BLaER1 (cell line): Measurements from ENCODE around the gene PEF1.
A peak's percentile ranks its signal among the peaks of the same experiment; 100 is the strongest.
"Not testable (repeated sequence)": the region's sequence is repeated elsewhere in the genome, so short reads cannot be mapped to it uniquely, and the experiment has no call there.

Source experiments
- H3K27ac ChIP-seq: shearing (Covaris generic); formaldehyde crosslinking; 2 replicates; pipeline ENCODE4 v1.8.1; 2022
- H3K27me3 ChIP-seq: shearing (Covaris generic); formaldehyde crosslinking; 2 replicates; pipeline ENCODE4 v1.8.1; 2022
- H3K36me3 ChIP-seq: shearing (Covaris generic); formaldehyde crosslinking; 2 replicates; pipeline ENCODE4 v1.8.1; 2022
- H3K4me1 ChIP-seq: shearing (Covaris generic); formaldehyde crosslinking; 2 replicates; pipeline ENCODE4 v1.8.1; 2022
- H3K4me2 ChIP-seq: shearing (Covaris generic); formaldehyde crosslinking; 2 replicates; pipeline ENCODE4 v1.8.1; 2022
- H3K4me3 ChIP-seq: shearing (Covaris generic); formaldehyde crosslinking; 2 replicates; pipeline ENCODE4 v1.8.1; 2022
- H3K9ac ChIP-seq: shearing (Covaris generic); formaldehyde crosslinking; 2 replicates; pipeline ENCODE4 v1.8.1; 2022
- H3K9me3 ChIP-seq: shearing (Covaris generic); formaldehyde crosslinking; 2 replicates; pipeline ENCODE4 v1.8.1; 2022
- H4K20me1 ChIP-seq: shearing (Covaris generic); formaldehyde crosslinking; 2 replicates; pipeline ENCODE4 v1.8.1; 2022
- Cebpa-rat ChIP-seq: shearing (Covaris generic); IDR thresholded peaks from 2 replicates; pipeline ENCODE4 v1.8.1; 2022

Gene PEF1

DNA sequence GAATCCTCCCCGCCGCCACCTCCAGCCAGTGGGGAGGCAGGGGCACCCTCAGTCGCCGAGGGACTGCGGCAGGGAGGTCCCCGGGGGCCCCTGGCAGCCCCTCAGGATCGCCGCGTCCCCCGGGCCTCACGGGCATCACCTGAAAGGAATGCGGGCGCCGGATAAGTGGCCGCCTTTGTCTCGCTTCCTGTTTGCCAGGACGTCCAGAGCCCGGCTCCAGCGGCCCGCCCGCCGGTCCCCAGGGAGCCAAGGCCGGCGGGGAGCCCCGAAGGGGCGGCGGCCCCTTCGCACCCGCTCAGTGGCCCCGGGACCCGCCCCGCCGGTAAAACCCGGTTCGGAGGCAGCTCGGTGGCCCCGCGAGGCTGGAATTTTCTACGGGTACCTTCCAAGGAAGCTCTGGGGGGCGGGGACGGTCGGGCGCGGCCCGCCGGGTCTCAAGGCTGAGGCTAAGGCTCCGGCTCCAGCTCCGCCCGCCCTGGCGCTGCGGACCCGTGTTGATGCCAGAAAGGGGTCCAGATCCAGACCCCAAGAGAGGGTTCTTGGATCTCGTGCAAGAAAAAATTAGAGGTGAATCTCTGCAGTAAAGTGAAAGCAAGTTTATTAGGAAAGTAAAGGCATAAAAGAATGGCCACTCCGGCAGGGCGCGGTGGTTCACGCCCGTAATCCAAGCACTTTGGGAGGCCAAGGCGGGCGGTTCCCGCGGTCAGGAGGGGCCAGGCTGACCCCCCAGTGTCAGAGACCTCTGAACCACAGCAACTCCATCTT lies 55.7 kb downstream of the PEF1 start:
- H3K9ac ChIP-seq, result no peak overlapping the region
- H3K27ac ChIP-seq, result peak overlapping the region; percentile 37; the same call in 1 of the 2 replicates
- H3K27me3 ChIP-seq, result peaks cover 27% of the 10 kb centered on the region
- H4K20me1 ChIP-seq, result no peaks in the 10 kb centered on the region
- H3K4me1 ChIP-seq, result peaks cover 82% of the 10 kb centered on the region
- H3K36me3 ChIP-seq, result peaks cover 11% of the 10 kb centered on the region; the same call in 1 of the 2 replicates
- TF ChIP-seq Cebpa-rat, result no peak
- no peaks in the 10 kb centered on the region for H3K9me3 ChIP-seq
- peak overlapping the region; percentile 85 for H3K4me2 ChIP-seq
- 0 out of 2 replicates have a peak overlapping the region, but pooled peaks have one; percentile 38 for H3K4me3 ChIP-seq

GRCh38 chr1:31587720-31588423 lies 56.8 kb downstream of the PEF1 start:
- Histone ChIP-seq H3K4me2 (peak overlapping the region; percentile 85), H3K9me3 (no peaks in the 10 kb centered on the region), H3K4me3 (no peak overlapping the region), H3K27me3 (peaks cover 27% of the 10 kb centered on the region), H3K4me1 (peaks cover 82% of the 10 kb centered on the region), H3K27ac (0 out of 2 replicates have a peak overlapping the region, but pooled peaks have one; percentile 37), H4K20me1 (no peaks in the 10 kb centered on the region), H3K9ac (no peak overlapping the region), H3K36me3 (peaks cover 11% of the 10 kb centered on the region; the same call in 1 of the 2 replicates)
- no peak for TF ChIP-seq Cebpa-rat

GRCh38 chr1:31587328-31587699 lies 57.4 kb downstream of the PEF1 start:
- H3K4me3 ChIP-seq, H4K20me1 ChIP-seq, H3K9ac ChIP-seq, H3K9me3 ChIP-seq, H3K27ac ChIP-seq: not testable (repeated sequence)
- Histone ChIP-seq H3K4me2 (peak overlapping the region; percentile 85), H3K27me3 (peaks cover 27% of the 10 kb centered on the region), H3K36me3 (peaks cover 11% of the 10 kb centered on the region; the same call in 1 of the 2 replicates), H3K4me1 (peaks cover 82% of the 10 kb centered on the region)

GRCh38 chr1:31586376-31587327 lies 58.0 kb downstream of the PEF1 start:
- Histone ChIP-seq H3K27ac (0 out of 2 replicates have a peak overlapping the region, but pooled peaks have one; percentile 87), H3K9ac (no peak overlapping the region), H3K4me2 (peak overlapping the region; percentile 96), H3K9me3 (no peaks in the 10 kb centered on the region), H3K4me1 (peaks cover 82% of the 10 kb centered on the region), H3K36me3 (peaks cover 11% of the 10 kb centered on the region; the same call in 1 of the 2 replicates), H3K27me3 (peaks cover 27% of the 10 kb centered on the region), H4K20me1 (no peaks in the 10 kb centered on the region), H3K4me3 (no peak overlapping the region)
- no peak for TF ChIP-seq Cebpa-rat

DNA sequence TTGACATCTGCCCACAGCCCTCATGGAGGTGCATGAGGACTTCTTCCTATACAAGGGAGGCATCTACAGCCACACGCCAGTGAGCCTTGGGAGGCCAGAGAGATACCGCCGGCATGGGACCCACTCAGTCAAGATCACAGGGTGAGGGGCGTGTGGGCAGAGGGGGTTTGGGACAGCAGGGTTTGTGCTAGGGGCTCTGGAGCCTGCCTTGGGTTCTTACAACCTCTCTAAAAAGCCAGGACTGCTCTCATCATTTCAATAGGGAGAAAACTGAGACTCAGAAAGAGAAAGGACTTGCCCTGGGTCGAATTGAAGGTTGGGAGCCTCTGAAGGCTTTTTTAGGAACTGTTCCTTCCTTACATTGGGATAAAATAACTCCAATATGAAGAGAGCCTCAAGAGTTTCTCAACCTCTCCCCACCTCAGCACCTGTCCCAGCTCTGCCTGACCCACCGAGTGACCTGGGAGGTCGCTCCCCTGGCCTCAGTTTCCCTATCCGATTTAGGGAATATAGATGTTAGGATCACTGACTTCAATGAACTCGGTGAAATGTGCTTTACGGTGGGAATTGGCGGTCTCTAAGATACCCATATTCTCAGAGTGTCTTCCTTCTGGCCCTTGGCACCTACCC lies 58.8 kb downstream of the PEF1 start:
- Histone ChIP-seq H3K4me2 (peak overlapping the region; percentile 96), H3K4me3 (no peak overlapping the region), H3K27me3 (peaks cover 27% of the 10 kb centered on the region), H4K20me1 (no peaks in the 10 kb centered on the region), H3K9ac (peak overlapping the region; percentile 35), H3K9me3 (no peaks in the 10 kb centered on the region), H3K36me3 (peaks cover 11% of the 10 kb centered on the region; the same call in 1 of the 2 replicates), H3K27ac (peak overlapping the region; percentile 87), H3K4me1 (peaks cover 82% of the 10 kb centered on the region)
- no peak for TF ChIP-seq Cebpa-rat

DNA sequence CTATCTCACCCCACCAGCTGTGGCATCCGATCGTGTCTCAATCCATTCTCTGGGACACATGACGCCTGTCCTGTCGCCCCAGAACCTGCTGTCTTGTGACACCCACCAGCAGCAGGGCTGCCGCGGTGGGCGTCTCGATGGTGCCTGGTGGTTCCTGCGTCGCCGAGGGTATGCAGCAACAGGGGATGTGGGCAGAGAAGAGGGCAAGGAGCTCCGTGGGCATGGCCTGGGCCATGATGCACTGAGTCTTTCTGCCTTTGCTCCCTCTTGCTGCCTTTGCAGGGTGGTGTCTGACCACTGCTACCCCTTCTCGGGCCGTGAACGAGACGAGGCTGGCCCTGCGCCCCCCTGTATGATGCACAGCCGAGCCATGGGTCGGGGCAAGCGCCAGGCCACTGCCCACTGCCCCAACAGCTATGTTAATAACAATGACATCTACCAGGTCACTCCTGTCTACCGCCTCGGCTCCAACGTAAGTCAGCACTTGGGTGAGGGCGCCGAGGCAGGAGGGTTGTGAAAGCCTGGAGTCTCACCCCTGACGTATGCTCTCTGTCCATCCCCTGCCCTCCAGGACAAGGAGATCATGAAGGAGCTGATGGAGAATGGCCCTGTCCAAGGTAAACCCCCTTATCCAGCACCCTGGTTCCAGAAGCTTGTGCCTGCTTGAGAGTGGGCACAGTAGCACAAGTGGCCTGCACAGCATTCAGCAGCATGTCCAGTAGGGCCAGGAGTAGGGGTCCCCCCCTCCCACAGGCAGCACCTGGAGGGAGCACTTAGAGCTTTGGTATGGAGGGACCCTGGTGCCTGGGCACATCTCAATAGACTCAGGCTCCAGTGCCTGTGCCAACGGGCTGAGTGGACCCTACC lies 59.6 kb downstream of the PEF1 start:
- Histone ChIP-seq H3K36me3 (peaks cover 11% of the 10 kb centered on the region; the same call in 1 of the 2 replicates), H3K4me3 (peak overlapping the region; percentile 32; the same call in 1 of the 2 replicates), H4K20me1 (no peaks in the 10 kb centered on the region), H3K27me3 (peaks cover 27% of the 10 kb centered on the region), H3K9me3 (no peaks in the 10 kb centered on the region), H3K4me2 (peak overlapping the region; percentile 96), H3K9ac (peak overlapping the region; percentile 73), H3K27ac (peak overlapping the region; percentile 87), H3K4me1 (peaks cover 89% of the 10 kb centered on the region)
- no peak for TF ChIP-seq Cebpa-rat

GRCh38 chr1:31583995-31584868 lies 60.4 kb downstream of the PEF1 start:
- Histone ChIP-seq H3K9me3 (no peaks in the 10 kb centered on the region), H3K4me3 (peak overlapping the region; percentile 32), H3K36me3 (peaks cover 11% of the 10 kb centered on the region; the same call in 1 of the 2 replicates), H3K4me1 (peaks cover 96% of the 10 kb centered on the region), H3K27me3 (peaks cover 25% of the 10 kb centered on the region), H3K9ac (peak overlapping the region; percentile 73), H3K27ac (peak overlapping the region; percentile 87), H4K20me1 (no peaks in the 10 kb centered on the region), H3K4me2 (peak overlapping the region; percentile 96)
- no peak for TF ChIP-seq Cebpa-rat
